H4 (cell line): Measurements from ENCODE around the gene RAB42. TPM values are rescaled to one million over a fixed set of nuclear protein-coding genes. Genes with fewer than 3 reads are reported as not detected.
"Not testable (repeated sequence)": the region's sequence is repeated elsewhere in the genome, so short reads cannot be mapped to it uniquely, and the experiment has no call there.

Experiments
- DNase-seq: peaks from one replicate; pipeline ENCODE4 v3.0.0-alpha.2; 2015; ENCODE audit warnings: low spot score
- total RNA-seq: library from RNA; depleted of rRNA; stranded (reverse); fragments of >200 nt; shearing (Covaris generic); gene quantifications from 2 replicates; pipeline ENCODE4 v1.2.3, GENCODE V29; 2014

Gene RAB42
- total RNA-seq, 1 experiment from 2014 or later: not detected

DNA sequence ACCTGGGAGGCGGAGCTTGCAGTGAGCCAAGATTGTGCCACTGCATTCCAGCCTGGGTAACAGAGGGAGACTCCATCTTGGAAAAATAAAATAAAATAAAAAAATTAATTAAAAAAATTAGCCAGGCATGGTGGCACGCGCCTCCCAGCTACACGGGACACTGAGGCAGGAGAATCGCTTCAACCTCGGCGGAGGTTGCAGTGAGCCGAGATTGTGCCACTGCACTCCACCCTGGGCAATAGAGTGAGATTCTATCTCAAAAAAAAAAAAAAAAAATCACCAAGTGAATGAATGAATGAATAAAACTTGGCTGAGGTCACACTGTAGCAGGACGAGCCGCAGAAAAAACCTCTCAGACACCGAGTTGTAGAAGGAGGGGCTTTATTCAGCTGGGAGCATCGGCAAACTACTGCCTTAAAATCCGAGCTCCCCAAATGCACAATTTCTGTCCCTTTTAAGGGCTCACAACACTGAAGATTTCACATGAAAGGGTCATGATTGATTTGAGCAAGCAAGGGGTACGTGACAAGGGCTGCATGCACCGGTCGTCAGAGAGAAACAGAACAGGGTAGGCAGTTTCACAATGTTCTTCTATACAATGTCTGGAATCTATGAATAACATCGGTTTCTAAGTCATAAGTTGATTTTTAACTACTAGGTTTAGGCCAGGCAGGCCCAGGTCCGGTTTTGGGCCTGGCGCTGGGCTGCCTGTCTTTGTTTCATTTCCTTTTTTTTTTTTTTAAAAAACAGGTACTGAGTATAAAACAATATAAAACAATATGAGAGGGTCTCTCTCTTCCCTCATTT is 5.3 kb upstream of the RAB42 start:
- not testable (repeated sequence) for DNase-seq

DNA sequence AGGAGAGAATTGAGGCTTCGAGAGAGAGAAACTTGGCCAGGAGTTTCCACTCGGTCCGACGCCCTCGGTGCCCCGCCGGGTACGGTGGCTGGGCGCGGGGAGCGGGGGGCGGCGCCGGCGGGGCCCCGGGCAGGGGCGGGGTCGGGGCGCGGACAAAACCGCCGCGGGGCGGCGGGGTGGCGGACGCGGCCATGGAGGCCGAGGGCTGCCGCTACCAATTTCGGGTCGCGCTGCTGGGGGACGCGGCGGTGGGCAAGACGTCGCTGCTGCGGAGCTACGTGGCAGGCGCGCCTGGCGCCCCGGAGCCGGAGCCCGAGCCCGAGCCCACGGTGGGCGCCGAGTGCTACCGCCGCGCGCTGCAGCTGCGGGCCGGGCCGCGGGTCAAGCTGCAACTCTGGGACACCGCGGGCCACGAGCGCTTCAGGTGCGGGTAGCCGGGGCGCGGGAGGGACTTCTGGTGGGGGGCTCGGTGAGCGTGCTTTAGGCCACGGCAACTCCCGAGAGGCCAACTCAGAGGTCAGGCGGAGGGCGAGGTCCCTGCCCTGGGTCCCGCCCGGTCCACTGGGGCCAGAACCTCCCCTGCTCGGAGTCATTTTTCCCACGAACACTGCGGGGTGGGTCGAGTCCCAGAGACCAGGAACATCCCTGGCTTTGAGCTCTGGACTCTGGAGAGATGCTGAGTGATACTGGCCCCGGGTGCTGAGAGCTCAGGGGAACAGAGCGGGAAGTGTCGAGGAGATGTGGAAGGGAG is 431 bp downstream of the RAB42 start:
- no peak for DNase-seq

DNA sequence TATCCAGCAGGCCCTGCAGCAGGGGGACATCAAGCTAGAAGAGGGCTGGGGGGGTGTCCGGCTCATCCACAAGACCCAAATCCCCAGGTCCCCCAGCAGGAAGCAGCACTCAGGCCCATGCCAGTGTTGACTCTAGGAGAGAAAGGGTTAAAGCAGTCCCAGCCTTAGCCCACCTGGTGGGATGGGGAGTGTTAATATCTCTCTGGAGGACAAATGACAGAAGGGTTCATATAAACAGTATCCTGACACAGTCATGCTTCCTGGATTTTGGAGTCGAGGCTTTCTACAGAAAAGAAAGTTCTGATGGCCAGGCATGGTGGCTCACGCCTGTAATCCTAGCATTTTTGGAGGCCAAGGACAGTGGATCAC is 1.9 kb downstream of the RAB42 start:
- not testable (repeated sequence) for DNase-seq

DNA sequence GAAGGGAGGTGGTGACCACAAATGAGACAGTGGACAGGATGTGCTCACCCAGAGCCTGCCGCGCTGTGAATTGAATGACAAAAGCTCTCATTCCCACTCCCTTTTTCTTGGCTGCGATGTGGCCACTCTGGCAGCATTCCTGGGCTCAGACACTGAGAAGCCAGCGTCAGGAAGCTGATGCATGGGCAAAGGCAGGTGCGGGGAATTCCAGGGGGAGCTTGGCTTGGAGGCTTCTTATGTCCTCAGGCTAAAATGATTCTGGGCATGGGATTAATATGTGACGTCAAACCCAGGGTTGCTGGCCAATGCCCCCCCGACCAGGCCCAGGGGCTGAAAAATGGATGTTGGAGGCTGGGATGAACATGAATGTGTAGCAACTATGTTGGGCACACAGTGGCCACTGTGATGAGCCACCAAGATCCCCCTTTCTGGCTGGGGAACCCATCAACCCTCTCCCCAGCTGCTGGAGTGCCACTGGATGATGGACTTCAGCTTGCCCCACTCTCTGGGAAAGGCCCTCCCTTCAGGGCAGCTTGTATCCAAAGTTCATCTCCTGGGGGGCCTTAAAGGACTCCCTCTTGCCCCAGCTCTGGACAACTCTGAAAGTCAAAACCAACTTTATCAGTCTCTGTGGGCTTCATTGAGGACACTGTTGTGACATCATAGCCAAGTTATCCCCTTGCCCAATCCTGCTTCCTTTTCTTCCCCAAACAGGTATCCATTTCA is 2.8 kb downstream of the RAB42 start:
- DNase-seq: not testable (repeated sequence)

DNA sequence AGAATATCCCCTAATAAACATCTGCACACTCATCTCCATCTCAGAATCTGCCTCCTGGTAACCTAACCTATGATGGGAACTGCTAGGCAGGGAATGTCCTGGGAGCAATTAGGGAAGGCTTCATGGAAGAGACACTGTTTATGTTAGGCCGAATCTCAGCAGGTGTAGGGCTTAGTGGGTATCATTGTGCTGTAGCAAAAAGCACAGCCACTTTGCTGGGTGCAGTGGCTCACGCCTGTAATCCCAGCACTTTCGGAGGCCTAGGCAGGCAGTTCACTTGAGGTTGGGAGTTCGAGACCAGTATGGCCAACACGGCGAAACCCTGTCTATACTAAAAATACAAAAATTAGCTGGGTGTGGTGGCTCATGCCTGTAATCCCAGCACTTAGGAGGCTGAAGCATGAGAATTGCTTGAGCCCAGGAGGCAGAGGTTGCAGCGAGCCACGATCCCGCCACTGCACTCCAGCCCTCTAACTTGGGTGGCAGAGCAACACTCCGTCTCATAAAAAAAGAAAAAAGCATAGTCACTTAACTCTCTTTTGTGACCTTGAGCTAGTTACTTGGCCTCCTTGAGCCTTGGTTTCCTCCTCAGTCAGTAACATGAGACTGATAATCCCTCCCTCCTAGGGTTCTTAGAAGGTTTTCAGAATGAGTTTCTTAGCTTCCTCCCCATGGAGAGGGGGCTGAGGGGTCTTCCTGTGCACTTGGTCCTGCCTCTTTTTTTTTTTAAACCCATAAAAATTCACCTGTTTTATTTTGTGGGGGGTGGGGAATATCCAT is 3.5 kb downstream of the RAB42 start:
- DNase-seq: no peak

DNA sequence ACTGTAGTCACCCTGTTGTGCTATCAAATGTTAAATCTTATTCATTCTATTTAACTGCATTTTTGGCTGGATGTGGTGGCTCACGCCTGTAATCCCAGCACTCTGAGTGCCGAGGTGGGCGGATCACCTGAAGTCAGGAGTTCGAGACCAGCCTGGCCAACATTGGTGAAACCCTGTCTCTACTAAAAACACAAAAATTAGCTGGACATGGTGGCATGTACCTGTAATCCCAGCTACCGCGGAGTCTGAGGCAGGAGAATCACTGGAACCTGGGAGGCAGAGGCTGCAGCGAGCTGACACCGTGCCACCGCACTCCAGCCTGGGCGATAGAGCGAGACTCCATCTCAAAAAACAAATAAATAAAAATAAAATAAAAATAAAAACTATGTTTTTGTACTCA is 4.2 kb downstream of the RAB42 start:
- DNase-seq: not testable (repeated sequence)

DNA sequence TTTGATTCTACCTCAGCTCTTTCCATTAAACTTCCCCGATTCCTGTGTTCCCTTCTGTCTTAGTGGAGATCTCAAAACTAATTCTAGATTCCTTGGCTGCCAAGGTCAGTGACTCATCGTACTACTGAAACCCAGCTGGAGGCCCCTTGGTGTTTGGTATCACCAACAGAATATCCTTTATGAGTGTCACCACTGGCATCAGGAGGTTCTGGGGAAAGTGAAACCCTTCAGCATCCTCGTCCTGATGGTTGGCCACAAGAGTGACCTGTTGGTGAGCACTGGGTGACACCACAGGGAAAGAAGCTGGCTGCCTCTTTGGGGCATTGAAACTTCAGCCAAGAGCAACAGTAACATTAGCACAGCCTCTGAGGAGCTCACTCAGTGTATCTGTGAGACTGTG is 9.6 kb downstream of the RAB42 start:
- DNase-seq: peak; percentile 88

DNA sequence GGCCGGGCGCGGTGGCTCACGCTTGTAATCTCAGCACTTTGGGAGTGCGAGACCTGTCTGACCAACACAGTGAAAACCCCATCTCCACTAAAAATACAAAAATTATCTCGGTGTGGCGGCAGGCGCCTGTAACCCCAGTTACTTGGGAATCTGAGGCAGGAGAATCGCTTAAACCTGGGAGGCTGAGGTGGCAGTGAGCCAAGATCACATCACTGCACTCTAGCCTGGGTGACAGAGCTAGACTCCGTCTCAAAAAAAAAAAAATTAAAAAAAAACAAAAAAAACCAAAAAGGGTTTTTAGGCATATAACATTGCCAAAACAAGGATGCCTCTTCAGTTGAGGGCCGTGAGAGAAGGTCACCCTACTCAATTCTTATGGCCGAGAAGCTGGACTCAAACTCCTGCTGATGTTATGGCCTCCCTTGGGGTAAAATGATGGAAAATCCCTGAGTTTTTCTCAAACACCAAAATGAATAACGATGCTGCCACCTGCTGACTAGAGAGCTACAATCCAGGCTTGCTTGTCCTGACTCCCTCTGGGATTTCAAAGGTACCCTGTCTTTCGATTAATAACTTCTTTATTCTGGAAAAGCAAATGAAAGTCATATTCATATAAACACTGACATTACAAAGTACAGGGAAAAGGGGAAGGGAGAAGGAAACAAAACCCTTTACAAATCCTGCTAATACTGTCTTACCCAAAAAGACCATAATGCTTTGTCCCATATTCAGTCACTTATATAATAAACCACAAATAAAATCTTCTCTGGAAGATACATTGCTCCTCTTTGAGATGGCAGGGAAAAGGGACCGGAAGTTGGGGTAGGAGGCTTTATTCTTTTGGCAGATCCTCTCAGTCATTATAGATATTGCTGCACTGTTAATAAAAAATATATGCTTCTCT is 10.7 kb downstream of the RAB42 start:
- peak; percentile 75 for DNase-seq

DNA sequence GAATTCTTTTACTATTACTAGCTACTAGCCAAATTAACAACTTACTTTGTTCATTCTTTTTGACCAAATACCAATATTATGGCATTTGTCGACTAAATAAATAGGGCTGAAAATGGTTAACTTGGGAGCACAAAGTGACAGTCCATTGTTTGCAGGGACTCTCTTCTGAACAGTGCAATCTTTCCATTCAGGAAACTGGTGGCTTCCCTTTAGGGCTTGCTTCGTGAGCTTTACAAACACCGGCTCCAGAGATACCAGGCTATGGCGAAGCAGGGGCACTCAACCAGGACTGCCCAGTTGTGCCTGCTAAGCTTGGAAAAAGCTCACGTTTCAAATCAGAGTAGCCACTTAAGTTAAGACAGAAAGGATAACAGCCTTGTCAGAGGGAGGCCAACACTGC is 12.3 kb downstream of the RAB42 start:
- DNase-seq: no peak

DNA sequence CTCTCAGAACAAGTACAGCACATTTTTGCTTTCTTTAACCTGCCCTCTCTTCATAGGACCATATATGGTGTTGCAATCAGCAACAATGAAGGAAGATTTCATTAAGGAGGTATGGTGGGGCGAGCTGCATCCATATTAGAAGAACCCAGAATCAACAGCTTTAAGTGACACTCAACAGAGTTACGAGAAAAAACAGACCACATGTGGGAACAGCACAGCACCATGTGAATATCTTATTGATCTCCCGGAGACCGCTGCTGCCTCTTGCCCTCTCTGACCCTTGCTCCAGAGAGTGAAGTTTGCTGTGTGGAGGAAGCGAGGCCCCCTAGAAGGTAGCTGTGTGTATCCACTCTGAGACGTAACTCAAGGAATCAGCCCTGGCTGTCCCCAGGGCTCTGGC is 12.9 kb downstream of the RAB42 start:
- DNase-seq: no peak

DNA sequence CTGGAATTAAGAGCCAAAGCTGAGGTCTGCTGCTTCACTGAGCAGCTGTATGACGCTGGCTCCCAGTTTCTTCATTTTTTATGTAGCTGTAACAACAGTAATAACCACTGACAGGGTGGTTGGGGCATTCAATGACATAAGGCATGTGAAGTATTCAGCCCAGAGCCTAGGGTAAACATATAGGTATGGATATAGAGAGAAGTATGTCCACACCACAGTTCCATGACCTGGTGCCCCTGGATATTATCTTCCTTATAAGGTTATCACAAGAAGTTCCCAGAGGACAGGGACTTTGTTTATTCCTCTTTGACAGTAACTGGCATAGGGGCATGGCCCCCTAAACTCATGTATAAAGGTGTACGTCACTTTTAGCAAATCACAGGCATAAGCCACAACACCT is 14.7 kb downstream of the RAB42 start:
- DNase-seq: no peak

DNA sequence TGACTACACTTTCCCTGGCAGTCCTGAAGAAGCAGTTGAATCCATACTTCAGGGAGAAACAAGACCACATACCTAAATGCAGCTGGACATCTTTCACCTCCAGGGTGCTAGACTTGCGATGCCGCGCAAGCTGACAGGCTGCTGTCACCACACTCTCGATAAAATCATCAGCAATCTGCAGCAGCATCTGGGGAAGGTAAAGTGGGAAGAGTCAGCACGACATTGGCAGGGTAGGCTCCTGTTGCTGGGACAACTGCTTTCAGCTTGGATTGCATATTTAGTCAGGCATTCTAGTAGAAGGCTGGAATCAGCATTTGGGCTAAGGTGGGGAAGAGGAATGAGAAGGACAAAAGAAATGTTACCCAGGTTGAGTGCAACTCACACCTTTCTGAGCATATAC is 21.1 kb downstream of the RAB42 start:
- DNase-seq: no peak

DNA sequence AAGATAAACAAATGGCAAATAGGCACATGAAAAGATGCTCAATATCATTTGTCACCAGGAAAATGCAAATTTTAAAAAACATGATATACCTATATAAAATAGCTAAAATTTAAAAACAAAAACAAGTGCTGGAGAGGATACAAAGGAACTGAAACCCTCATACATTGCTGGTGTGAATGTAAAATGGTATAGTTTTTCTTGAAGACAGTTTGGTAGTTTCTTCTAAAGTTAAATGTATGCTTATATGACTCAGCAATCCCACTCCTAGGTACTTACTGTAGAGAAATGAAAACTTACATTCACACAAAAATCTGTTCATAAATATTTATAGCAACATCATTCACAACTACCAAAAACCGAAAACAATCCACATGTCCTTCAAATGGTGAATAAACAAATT is 39.6 kb downstream of the RAB42 start:
- no peak for DNase-seq

DNA sequence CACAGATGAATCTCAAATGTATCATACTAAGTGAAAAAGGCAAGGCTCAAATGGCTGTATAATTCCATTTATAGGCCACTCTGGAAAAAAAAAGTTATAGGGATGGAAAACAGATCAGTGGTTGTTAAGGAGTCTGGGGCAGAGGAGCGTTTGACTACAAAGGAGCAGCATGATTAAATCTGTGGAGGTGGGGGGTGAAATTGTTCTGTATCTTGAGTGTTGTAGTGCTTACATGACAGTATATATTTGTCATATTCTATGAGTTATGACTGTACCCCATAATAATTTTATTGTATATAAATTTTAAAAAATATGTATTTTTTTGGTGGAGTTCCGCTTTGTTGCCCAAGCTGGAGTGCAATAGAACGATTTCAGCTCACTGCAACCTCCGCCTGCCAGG is 40.5 kb downstream of the RAB42 start:
- DNase-seq: no peak

DNA sequence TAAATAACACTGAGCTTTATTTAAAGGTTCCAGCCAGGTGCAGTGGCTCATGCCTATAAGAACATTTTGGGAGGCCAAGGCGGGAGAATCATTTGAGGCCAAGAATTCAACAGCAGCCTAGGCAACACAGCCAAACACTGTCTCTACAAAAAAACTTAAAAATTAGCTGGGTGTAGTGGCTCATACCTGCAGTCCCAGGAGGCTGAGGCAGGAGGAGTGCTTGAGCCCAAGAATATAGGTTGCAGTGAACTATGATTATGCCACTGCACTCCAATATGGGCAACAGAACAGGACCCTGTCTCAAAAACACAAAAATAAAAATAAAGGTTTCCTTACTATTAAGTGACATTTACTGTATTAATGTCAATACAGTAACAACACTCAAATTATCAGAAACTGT is 48.7 kb downstream of the RAB42 start:
- DNase-seq: no peak

DNA sequence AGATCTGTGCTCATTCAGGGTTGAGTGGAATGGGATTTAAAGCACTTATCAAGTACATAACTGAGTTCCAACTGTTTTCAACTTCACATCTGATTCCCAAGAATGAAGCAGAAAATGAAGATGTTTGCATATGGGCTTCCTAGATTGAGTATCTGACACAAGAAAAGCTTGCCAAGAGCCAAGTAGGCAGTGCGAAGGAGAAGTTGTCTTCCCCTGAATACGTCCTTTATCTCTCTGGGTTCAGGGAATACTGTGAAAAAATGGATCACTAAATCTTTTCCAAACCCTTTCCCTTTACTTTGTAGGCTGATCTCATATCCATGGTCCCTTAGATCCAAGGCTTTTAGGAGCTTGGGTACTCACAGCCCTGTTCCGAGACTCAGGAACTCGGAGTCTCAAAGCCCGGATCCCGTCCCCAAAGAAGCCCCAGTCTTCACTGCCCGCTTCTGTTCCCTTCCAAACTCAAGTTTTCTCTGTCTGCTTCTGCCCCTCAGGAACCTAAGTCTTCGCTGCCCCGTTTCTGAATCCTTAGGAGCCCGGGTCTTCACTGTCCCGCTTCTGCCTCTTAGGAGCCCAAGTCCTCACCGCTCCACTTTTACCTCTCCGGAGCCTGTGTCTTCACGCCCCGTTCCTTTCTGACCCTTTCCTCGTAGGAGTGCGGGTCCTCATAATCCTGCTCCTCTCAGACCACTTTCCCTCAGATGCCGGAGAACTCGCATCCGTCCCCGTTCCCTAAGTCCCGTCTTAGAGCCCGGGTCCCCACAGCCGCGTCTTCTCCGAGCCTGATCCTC is 50.2 kb downstream of the RAB42 start:
- DNase-seq: no peak

DNA sequence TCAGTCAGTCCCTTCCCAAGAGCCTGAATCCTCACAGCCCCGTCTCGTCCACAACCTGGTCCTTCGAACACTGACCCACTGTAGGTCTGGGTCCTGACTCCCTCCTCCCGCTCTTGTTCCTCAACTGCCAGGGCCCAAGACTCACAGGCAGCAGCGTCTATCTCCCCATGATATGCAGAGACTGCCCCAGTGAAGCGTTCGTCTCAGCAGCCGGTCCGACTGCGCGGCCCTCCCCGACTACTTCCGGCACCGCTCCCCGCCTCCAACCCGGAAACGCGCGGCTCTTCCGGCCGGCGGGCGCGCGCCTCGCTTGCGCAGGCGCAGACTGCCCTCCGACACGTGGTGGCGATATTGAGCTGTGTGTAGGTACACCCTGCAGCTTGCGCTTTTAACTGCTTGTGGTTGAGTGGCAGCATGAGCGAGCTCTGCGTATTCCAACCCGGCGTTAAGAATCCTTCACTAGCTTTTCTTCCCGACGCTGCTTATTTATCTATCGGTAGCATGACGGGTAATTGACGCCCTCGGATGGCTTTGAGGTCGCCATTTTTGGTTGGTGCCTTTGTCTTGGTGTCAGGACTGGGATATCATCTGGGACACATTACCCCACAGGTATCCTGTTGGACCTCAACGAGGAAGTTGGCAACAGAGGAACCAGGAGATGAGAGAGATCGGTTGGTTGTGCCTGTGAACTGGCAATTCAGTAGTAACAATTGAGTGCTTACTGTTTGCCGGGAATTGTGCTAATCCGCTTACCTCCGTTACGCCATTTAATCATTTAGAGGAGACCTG is 51.0 kb downstream of the RAB42 start, which contains the start of gene TAF12:
Gene TAF12 (minus strand): TSS at position 221 of the 789 bp plus-strand sequence. CDS start 20,986 bp downstream, outside the sequence.
- peak; percentile 92 for DNase-seq

DNA sequence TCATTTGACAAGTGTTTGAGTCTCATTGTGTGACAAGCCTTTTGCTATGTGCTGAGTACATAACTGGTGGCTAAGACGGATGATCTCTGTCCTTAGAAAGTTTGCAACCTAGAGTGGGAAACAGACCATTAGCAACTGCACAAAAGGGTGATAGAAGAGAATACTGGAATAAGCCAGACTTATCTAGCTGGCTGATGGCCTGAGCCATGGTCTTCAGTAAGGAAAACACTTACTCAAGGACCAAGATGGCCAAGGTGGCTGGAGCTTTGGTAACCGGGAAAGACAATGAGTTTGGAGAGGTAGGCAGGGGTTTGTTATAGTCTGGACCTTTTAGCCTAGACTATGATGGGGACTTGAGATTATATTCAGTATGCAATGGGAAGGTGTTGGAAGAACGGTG is 52.4 kb downstream of the RAB42 start:
- DNase-seq: no peak
